ENCODE data around the gene DPH2.
A peak's percentile ranks its signal among the peaks of the same experiment; 100 is the strongest.

DPH2 gene

DNA sequence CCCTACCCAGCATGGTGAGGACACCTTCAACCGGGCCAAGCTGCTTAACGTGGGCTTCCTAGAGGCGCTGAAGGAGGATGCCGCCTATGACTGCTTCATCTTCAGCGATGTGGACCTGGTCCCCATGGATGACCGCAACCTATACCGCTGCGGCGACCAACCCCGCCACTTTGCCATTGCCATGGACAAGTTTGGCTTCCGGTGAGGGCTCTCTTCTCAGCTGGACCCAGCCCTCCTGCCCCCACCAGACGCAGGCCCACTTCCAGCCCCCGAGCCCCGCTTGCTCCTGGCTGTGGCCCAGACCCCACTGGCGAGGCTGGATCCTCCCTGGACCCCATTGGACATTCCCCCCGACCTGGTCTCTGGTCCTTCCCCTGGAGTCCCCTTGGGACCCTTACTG, 15.0 kb downstream of the DPH2 start:
- no peak for DNase-seq

- no peak for DNase-seq
These were observed 16.3 kb downstream of the DPH2 start for GRCh38 chr1:43985984-43986595.

DNA sequence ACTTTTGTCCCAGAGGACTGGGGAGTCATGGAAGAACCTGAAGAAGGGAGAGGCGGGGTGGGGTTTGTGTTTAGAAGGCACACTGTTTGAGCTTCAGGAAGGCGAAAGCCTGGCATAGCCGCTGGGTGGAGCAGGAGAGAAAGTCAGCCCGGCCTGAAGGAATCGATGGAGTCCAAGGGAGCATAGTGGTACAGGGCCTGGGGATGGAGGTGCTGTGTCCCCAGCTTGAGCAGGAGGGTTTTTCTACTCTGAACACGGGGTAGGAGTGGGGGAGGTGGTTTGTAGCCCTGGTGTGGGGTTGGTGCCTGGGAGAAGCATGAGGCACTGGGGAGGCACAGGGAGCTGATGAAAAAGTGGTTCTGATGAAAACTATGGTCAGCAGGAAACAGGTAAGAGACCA, 16.9 kb downstream of the DPH2 start:
- no peak for DNase-seq

GRCh38 chr1:43987159-43987902, 17.5 kb downstream of the DPH2 start:
- DNase-seq = no peak

DNA sequence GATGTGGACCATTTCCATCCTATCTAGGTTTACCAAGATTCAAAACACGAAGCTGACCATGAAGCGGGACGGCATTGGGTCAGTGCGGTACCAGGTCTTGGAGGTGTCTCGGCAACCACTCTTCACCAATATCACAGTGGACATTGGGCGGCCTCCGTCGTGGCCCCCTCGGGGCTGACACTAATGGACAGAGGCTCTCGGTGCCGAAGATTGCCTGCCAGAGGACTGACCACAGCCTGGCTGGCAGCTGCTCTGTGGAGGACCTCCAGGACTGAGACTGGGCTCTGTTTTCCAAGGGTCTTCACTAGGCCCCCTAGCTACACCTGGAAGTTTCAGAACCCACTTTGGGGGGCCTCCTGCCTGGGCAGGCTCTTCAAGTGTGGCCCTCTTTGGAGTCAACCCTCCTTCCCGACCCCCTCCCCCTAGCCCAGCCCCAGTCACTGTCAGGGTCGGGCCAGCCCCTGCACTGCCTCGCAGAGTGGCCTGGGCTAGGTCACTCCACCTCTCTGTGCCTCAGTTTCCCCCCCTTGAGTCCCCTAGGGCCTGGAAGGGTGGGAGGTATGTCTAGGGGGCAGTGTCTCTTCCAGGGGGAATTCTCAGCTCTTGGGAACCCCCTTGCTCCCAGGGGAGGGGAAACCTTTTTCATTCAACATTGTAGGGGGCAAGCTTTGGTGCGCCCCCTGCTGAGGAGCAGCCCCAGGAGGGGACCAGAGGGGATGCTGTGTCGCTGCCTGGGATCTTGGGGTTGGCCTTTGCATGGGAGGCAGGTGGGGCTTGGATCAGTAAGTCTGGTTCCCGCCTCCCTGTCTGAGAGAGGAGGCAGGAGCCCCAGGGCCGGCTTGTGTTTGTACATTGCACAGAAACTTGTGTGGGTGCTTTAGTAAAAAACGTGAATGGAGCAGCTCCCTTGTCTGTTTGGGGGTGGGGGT, 20.7 kb downstream of the DPH2 start:
- no peak for DNase-seq

DNA sequence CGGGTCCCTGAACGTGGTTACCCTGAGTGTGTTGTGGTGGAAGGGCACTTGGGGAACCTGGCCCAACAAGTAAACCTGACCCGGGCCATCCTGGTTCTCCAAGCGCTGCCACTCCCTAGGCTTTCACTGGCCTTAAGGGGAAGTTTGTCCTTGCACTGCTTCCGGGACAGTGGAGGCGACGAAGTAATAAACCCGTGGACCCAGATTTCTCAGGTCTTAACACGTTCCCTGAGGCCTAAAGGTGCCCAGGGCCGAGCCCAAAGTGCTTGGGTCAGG, 21.3 kb downstream of the DPH2 start:
- DNase-seq = no peak

GRCh38 chr1:43991476-43992231, 21.8 kb downstream of the DPH2 start, which contains the start of gene CCDC24:
CCDC24 (plus strand) TSS chr1:43991599; CDS start chr1:43991879, 280 bp downstream.
- DNase-seq = peak; percentile 85

- DNase-seq = peak; percentile 42
These were observed 22.6 kb downstream of the DPH2 start for GRCh38 chr1:43992232-43992995.

GRCh38 chr1:43993206-43993914, 23.6 kb downstream of the DPH2 start:
- no peak for DNase-seq

DNA sequence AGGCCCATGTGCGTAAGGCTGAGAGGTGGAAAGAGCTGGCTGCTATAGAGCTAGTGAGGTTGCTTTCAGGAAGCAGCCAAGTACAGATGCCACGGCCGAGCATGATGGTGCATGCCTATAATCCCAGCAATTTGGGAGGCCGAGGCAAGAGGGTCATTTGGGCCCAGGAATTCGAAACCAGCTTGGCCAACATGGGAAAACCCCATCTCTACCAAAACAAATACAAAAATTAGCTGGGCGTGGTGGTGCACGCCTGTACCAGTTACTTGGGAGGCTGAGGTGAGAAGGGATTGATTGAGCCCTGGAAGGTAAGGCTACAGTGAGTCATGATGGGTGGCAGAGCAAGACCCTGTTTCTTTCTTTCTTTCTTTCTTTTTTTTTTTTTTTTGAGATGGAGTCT, 24.3 kb downstream of the DPH2 start:
- no peak for DNase-seq

GRCh38 chr1:43994794-43995790, 25.3 kb downstream of the DPH2 start:
- no peak for DNase-seq

- DNase-seq = no peak
These were observed 26.3 kb downstream of the DPH2 start for GRCh38 chr1:43995984-43996732.

GRCh38 chr1:43996733-43997115, 26.9 kb downstream of the DPH2 start:
- DNase-seq = no peak

GRCh38 chr1:43997295-43997999, 27.6 kb downstream of the DPH2 start:
- DNase-seq = peak; percentile 61

DNA sequence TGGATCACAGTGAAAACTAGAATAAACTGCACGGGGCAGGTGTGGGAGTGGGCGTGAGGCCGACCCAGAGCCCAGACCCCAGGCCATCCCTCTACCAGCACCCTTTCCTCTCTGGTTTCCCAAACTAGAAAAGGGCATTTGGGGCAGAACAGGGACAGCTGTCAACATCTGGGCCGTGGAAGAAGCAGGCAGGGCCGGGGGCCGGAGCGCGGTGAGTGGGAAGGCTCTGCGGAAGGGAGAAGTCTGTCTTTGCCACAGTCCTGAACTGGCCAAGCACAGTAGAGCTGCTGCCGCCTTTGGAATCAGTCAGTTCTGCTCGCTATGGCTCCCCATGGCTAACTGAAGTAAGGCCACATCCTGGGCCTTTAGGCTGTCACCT, 28.2 kb downstream of the DPH2 start:
- no peak for DNase-seq

GRCh38 chr1:43999455-43999854, 29.6 kb downstream of the DPH2 start:
- no peak for DNase-seq

- DNase-seq = no peak
These were observed 30.4 kb downstream of the DPH2 start for GRCh38 chr1:44000122-44000665.

DNA sequence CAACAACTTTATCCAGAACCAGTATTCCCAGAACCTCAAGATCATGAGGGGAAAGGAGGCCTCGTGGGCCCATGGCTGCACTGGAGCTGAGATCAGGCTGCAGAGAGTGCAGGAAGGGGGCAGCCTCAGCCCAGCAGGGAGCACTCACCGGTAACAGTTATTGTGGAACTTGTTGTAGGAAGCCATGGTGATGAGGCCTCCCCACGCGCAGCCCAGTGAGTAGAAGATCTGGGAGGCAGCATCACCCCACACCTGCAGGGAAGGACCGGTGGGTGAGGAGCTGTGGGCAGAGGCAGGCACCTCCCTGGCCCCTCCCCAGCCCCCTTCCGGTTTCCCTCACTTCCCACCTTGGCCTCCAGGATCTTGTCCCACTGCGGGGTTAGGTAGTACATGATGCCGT, 32.4 kb downstream of the DPH2 start:
- DNase-seq = no peak
